GM19043 (cell line): Measurements from ENCODE around the gene LIPK.
"Not testable (repeated sequence)": the region's sequence is repeated elsewhere in the genome, so short reads cannot be mapped to it uniquely, and the experiment has no call there.

Source experiments
- ATAC-seq: cut with Tn5 transposase; IDR thresholded peaks from one replicate; pipeline ENCODE4 v1.9.1; 2021; ENCODE audit warnings: low read depth; ENCODE audit not compliant: unreplicated experiment

LIPK gene

DNA sequence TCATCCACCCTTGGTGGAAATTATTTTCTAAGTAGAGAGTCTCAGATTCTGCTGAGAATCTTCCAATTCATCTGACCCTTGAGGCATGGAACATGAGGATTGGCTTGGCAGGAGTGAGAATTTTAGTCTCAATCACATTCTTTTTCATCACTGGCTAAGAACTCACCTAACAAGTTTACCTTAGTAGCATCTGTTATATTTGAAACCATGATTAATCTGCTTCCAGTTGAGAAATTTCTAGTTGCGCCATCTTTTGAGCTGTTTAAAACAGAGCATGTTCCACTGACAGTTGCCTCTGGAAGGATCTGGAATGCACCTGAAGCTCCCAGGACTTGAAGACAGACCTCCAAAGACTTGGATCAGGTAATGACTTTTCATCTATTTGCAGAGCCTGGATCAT lies at the start of gene LIPK:
Gene LIPK, plus strand, starts transcription at position 292 of the 400 bp plus-strand sequence. CDS start 18,295 bp downstream, outside the sequence.
- ATAC-seq = no peak

- no peak for ATAC-seq
These were observed 48.1 kb upstream of the LIPK start for GRCh38 chr10:88657901-88658300.

DNA sequence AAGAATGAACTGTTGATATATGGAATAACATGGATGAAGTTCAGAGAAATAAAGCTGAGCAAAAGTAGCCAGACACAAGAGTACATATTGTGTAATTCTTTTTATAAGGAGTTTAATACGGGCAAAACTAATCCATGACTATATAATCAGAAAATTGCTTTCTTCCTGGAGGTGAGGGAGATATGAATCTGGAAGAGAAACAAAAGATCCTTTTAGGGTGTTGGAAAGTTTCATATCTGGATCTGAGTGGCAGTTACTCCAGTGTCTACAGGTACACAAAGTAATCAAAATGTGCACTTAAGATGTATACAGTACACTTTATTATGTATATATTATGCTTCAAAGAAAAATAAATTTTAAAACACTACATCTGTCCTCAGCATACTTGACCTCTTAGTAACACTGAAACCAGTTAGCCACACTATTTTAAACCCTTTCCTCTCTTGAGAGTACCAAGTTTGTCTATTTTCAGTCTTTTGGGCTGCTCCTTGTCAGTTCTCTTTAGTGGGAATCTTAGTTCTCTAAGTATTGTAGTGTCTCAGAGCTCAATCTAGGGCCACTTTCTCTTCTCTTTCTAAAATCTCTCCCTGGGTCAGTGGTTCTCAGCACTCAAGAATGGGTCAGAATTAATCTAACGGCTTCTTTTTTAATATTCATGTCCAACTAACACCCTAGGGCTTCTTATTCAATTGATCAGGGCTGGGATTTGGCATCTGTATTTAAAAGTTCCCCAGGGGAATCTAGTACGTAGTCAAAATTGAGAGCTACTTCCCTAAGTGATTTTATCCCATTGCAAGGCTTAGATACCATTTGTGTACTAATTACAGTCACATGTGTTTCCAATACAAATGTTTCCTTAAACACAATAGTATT lies 46.1 kb upstream of the LIPK start:
- ATAC-seq = no peak

GRCh38 chr10:88660598-88660884 lies 45.5 kb upstream of the LIPK start:
- ATAC-seq = no peak

DNA sequence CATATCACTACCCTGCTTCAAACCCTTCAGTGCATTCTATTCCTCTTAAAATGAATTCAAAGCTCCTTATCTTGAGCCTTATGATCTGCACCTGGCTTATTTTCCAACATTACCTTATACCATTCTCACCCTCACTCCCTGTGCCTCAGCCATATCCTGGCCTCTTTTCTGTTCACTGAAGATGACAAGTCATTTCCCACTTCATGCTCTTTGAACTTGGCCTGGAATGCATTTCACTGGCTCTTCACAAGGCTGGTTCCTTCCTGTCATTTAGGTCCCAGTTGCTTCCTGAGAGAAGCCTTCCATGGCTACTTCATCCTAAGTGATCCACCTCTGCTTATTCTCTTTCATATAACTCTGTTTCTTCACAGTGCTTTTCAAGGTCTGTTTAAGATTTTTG lies 45.0 kb upstream of the LIPK start:
- no peak for ATAC-seq

DNA sequence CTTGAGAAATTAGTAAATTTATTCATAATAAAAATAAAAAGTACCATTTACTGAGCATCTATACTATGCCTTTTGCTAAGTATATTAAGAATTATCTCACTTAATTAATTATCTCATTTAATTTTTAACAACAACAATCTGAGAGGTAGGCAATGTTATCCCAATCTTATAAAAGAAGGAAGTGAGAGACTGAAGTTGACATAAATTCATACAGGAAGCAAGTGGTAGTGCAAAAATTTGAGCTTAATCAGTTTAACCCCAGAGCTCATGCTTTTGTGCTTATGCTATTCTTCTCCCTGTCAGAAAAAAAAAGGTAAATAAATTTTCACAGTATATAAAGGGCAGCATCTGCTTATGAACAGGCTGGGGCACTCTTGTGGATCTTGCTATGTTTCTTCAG lies 44.5 kb upstream of the LIPK start:
- no peak for ATAC-seq

- not testable (repeated sequence) for ATAC-seq
These were observed 42.9 kb upstream of the LIPK start for GRCh38 chr10:88663153-88663552.

DNA sequence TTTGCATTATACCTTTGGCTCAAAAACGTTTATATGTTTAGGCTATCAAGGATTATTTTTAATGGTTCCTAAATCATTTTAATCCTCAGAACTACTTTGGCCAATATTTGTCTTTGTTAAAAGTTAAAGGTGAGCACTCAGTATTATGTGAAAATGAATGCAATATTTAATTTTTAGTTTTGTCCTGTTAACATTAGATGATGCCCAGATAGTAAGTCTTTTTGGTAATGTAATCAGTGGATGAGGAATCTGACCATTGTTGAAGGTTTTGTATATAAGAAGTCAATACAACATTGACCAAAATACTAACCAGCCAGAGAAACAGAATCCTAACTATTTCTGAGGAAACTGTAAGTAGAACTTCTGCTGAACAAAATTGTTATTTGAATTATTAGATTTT lies 41.9 kb upstream of the LIPK start, which contains the start of gene LIPF:
Gene LIPF, plus strand, starts transcription at position 301 of the 400 bp plus-strand sequence. CDS start 2,856 bp downstream, outside the sequence.
- no peak for ATAC-seq

GRCh38 chr10:88668465-88668864 lies 37.6 kb upstream of the LIPK start:
- no peak for ATAC-seq

GRCh38 chr10:88670497-88670896 lies 35.6 kb upstream of the LIPK start:
- no peak for ATAC-seq

GRCh38 chr10:88672041-88672440 lies 34.0 kb upstream of the LIPK start:
- ATAC-seq = no peak

- no peak for ATAC-seq
These were observed 29.6 kb upstream of the LIPK start for GRCh38 chr10:88676283-88677060.

- no peak for ATAC-seq
These were observed 25.1 kb upstream of the LIPK start for GRCh38 chr10:88680958-88681357.

DNA sequence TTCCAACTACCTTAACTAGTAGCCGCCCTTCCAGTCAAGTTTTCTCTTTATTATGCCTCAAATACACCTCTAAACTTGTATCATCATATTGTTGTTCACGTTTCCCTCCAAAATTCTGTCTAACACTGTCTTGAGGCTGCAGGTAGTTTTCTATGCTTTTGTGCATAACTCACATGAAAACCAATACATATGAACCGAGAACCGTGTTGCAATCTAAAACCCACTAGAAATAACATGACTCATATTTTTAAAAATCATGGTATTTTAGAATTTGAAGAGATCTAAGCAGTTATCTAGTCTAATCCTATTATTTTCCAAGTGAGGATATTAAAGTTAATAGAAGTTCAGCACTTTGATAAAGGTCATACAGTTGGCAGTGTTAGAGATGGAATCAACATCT lies 23.6 kb upstream of the LIPK start:
- no peak for ATAC-seq

DNA sequence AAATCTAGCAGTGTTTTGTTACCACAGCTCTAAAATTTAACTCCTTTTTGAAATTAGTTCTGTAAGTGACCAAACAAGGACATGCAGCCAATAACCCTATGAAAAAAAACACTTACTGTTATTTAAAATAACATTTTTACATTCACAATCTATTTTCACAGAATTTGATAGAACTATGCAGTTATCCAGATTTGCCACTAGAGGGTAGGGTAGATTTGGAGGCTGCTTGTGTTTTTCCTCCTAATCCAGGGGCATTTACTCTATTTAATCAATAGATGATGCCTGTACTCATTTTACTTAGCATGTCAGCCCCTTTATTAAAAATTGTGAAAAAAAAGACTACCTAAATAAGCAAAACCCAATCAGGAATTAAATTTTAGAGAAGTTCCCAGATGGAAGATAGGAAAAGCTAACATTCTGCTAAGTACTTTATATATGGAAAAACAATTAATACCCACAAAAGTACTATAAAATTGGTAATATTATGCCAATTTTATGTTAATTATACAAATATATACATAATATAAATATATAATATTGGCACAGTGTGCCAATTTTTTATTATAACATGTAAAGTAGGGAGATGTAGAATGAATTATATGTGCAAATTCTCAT lies 18.1 kb upstream of the LIPK start:
- no peak for ATAC-seq

DNA sequence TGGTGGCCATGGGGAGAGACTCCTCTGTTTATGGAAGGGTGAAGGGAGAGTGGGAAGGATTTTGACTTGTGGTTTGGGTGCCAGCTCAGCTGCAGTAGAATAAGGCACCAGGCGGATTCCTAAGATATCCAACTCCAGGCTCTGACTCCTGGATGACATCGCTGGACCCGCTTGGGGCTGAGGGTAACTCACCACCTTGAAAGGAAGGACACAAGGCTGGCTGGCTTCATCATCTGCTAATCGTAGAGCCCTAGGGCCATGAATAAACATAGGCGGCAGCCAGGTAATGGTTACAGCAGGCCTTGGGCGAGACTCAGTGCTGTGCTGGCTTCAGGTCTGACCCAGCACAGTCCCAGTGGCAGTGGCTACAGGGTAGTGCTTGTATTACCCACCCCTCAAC lies 16.7 kb upstream of the LIPK start:
- no peak for ATAC-seq

GRCh38 chr10:88693392-88694020 lies 12.5 kb upstream of the LIPK start:
- ATAC-seq = no peak

DNA sequence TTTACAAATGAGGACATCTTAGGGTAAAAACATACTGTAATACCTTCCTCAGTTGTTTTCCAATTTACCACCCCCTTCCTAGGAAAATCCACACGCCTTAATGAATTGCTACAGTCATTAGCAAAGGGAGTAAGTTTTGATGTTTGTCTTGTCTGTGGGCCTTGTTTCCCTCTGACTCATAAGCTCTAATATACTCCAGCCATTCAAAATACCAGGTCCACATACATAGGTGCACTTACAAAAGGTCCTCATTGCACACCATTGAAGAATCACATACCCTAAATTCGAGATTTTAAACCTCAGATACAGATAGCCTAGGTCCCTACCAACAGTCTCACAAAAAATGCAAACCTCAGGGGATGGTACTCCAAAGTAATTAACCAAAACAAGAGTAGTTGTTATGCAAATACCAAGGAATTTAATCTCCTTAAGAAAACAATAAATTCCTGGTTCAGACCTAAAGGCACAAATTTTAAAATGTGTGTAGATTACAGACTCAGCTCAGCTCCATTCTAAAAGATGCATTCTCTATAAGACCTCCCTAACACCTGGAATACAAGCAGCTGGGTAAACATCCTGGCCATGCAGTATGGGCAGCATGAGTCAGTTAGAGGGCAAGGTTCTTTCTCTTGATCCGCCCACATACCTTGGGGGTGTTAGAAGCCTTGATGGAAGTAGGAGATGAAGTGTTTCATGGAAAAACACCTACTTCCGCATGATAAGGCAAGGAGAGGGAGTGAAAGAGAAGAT lies 3.0 kb upstream of the LIPK start:
- no peak for ATAC-seq

GRCh38 chr10:88707429-88708155 lies 1.5 kb downstream of the LIPK start:
- no peak for ATAC-seq

DNA sequence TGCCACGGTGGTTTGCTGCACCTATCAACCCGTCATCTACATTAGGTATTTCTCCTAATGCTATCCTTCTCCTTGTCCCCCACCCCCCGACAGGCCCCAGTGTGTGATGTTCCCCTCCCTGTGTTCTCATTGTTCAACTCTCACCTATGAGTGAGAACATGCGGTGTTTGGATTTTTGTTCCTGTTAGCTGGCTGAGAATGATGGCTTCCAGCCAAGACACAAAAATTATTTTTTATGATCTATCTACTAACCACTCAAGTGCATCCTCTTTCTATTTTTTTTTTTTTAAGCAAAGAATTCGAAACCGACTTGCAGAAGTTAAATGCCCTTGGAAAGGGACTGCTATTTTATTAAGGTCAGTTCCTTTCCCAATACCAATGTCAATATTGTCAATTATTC lies 3.3 kb downstream of the LIPK start:
- not testable (repeated sequence) for ATAC-seq
